Loucy (cell line): Measurements from ENCODE around the gene RHOC.

Experiments
- CTCF ChIP-seq: fragments of 200-600 bp; sonication (generic); conservative IDR thresholded peaks from 2 replicates; pipeline ENCODE4 v1.5.1; 2014; ENCODE audit warnings: mild to moderate bottlenecking, antibody characterized with exemption, low read length
- EZH2phosphoT487 ChIP-seq: fragments of 200-600 bp; IDR thresholded peaks from 2 replicates; pipeline ENCODE4 v1.6.1; 2018; ENCODE audit warnings: antibody characterized with exemption, mild to moderate bottlenecking, moderate library complexity, borderline replicate concordance

- no peak for TF ChIP-seq CTCF
- TF ChIP-seq EZH2phosphoT487 = no peak
Observed at GRCh38 chr1:112678605-112679004, 28.3 kb downstream of the RHOC start.
